AG08395 (cell line): ENCODE measurements around the gene HELZ.
"Not testable (repeated sequence)": the region's sequence is repeated elsewhere in the genome, so short reads cannot be mapped to it uniquely, and the experiment has no call there.

Experiments
- DNase-seq: peaks from one replicate; pipeline ENCODE4 v3.0.0; 2012; ENCODE audit warnings: mixed read lengths, low spot score

The HELZ gene

GRCh38 chr17:67229109-67229955, 15.7 kb downstream of the HELZ start:
- DNase-seq: no peak

- DNase-seq: peak; percentile 15
These were observed 17.5 kb downstream of the HELZ start for GRCh38 chr17:67227488-67227887.

GRCh38 chr17:67225316-67225715, 19.7 kb downstream of the HELZ start:
- no peak for DNase-seq

- no peak for DNase-seq
These were observed 20.3 kb downstream of the HELZ start for GRCh38 chr17:67224736-67225135.

- no peak for DNase-seq
These were observed 21.1 kb downstream of the HELZ start for GRCh38 chr17:67223924-67224323.

GRCh38 chr17:67221062-67221998, 23.7 kb downstream of the HELZ start:
- DNase-seq: peak; percentile 54

- DNase-seq: peak; percentile 40
These were observed 26.5 kb downstream of the HELZ start for GRCh38 chr17:67218385-67218950.

- DNase-seq: no peak
These were observed 27.6 kb downstream of the HELZ start for GRCh38 chr17:67217446-67217845.

GRCh38 chr17:67216578-67217320, 28.2 kb downstream of the HELZ start:
- no peak for DNase-seq

GRCh38 chr17:67215991-67216421, 29.0 kb downstream of the HELZ start:
- no peak for DNase-seq

GRCh38 chr17:67212714-67213417, 32.1 kb downstream of the HELZ start:
- DNase-seq: peak; percentile 60

GRCh38 chr17:67212231-67212630, 32.8 kb downstream of the HELZ start:
- DNase-seq: peak; percentile 10

- peak; percentile 10 for DNase-seq
These were observed 33.3 kb downstream of the HELZ start for GRCh38 chr17:67211742-67212141.

GRCh38 chr17:67210915-67211314, 34.1 kb downstream of the HELZ start:
- DNase-seq: no peak

GRCh38 chr17:67208232-67208631, 36.8 kb downstream of the HELZ start:
- DNase-seq: no peak

GRCh38 chr17:67203818-67204217, 41.2 kb downstream of the HELZ start:
- DNase-seq: no peak

- no peak for DNase-seq
These were observed 42.5 kb downstream of the HELZ start for GRCh38 chr17:67202503-67202902.

GRCh38 chr17:67200727-67201301, 44.2 kb downstream of the HELZ start:
- DNase-seq: peak; percentile 39

GRCh38 chr17:67198131-67198530, 46.9 kb downstream of the HELZ start:
- DNase-seq: no peak

GRCh38 chr17:67197023-67197422, 48.0 kb downstream of the HELZ start:
- not testable (repeated sequence) for DNase-seq

- DNase-seq: no peak
These were observed 48.6 kb downstream of the HELZ start for GRCh38 chr17:67196422-67196821.
